ENCODE data around the gene RCE1.

DNA sequence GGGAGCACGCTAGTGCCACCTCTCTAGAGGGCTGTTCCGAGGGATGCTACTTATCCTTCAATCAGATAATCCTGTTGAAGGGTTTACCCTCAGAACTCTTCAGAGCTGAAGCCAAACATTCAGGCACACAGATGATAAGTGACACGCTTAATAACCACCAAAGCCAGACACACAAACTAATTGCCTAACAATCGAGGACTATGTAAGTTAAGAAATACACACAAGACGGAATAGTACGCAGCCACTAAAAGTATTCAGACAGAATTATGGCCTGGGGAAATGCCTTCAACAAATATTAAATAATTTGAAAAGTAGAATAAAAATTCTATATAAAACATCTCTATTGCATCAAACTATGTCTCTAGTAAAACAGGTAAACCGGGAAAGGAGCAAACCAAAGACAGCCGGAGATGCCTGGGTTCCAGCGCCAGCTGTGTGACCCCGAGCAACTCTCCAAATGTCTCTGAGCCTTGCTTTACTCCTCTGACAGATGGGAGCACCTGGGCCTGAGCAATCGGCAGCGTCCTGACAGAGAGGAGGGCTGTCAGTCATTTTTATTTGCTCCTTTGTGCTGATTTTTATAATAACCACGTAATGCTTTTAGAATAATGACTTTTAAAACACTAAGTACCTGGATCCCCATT is 25.0 kb downstream of the RCE1 start:
- TF ChIP-seq, protein P1, sequence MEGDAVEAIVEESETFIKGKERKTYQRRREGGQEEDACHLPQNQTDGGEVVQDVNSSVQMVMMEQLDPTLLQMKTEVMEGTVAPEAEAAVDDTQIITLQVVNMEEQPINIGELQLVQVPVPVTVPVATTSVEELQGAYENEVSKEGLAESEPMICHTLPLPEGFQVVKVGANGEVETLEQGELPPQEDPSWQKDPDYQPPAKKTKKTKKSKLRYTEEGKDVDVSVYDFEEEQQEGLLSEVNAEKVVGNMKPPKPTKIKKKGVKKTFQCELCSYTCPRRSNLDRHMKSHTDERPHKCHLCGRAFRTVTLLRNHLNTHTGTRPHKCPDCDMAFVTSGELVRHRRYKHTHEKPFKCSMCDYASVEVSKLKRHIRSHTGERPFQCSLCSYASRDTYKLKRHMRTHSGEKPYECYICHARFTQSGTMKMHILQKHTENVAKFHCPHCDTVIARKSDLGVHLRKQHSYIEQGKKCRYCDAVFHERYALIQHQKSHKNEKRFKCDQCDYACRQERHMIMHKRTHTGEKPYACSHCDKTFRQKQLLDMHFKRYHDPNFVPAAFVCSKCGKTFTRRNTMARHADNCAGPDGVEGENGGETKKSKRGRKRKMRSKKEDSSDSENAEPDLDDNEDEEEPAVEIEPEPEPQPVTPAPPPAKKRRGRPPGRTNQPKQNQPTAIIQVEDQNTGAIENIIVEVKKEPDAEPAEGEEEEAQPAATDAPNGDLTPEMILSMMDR (IDR thresholded peaks at IDR 0.05): no peak
- no peak for TF ChIP-seq TCF7L2 (IDR thresholded peaks at IDR 0.05; ENCODE audit: low read depth, low read length)
- TF ChIP-seq, protein P2, sequence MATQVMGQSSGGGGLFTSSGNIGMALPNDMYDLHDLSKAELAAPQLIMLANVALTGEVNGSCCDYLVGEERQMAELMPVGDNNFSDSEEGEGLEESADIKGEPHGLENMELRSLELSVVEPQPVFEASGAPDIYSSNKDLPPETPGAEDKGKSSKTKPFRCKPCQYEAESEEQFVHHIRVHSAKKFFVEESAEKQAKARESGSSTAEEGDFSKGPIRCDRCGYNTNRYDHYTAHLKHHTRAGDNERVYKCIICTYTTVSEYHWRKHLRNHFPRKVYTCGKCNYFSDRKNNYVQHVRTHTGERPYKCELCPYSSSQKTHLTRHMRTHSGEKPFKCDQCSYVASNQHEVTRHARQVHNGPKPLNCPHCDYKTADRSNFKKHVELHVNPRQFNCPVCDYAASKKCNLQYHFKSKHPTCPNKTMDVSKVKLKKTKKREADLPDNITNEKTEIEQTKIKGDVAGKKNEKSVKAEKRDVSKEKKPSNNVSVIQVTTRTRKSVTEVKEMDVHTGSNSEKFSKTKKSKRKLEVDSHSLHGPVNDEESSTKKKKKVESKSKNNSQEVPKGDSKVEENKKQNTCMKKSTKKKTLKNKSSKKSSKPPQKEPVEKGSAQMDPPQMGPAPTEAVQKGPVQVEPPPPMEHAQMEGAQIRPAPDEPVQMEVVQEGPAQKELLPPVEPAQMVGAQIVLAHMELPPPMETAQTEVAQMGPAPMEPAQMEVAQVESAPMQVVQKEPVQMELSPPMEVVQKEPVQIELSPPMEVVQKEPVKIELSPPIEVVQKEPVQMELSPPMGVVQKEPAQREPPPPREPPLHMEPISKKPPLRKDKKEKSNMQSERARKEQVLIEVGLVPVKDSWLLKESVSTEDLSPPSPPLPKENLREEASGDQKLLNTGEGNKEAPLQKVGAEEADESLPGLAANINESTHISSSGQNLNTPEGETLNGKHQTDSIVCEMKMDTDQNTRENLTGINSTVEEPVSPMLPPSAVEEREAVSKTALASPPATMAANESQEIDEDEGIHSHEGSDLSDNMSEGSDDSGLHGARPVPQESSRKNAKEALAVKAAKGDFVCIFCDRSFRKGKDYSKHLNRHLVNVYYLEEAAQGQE (IDR thresholded peaks at IDR 0.05; ENCODE audit: insufficient read depth in 1 of 2, low read depth in 2 of 2, low read length in 1 of 2): no peak
- TF ChIP-seq POLR2AphosphoS5 (IDR thresholded peaks at IDR 0.05; ENCODE audit: low read depth, low read length): no peak

All from Panc1 (cell line).